Mesendoderm (in vitro differentiated cells): Measurements from ENCODE around the gene C16orf90.
A peak's percentile ranks its signal among the peaks of the same experiment; 100 is the strongest.

Source experiments
- DNase-seq: peaks from one replicate; pipeline ENCODE4 v3.0.0; 2013
- H2AK5ac ChIP-seq: 2 replicates; pipeline ENCODE4 v1.6.1; 2013; ENCODE audit warnings: low read length, inconsistent platforms
- H2BK120ac ChIP-seq: 2 replicates; pipeline ENCODE4 v1.6.1; 2013; ENCODE audit warnings: low read depth, mild to moderate bottlenecking, low read length, moderate library complexity, mixed read lengths
- H2BK15ac ChIP-seq: replicated peaks from 2 replicates; pipeline ENCODE4 v1.6.1; 2013; ENCODE audit warnings: low read depth, mild to moderate bottlenecking, moderate library complexity
- H2BK5ac ChIP-seq: 2 replicates; pipeline ENCODE4 v1.6.1; 2013; ENCODE audit warnings: low read length, inconsistent platforms
- H3K18ac ChIP-seq: 2 replicates; pipeline ENCODE4 v1.6.1; 2013; ENCODE audit warnings: mild to moderate bottlenecking, low read length, mixed read lengths
- H3K23ac ChIP-seq: one replicate; pipeline ENCODE4 v1.6.1; 2013; ENCODE audit warnings: low read length
- H3K27ac ChIP-seq: 2 replicates; pipeline ENCODE4 v1.5.1; 2013; ENCODE audit warnings: low read depth, mild to moderate bottlenecking, inconsistent platforms, low read length, moderate library complexity
- H3K27me3 ChIP-seq: 2 replicates; pipeline ENCODE4 v1.6.1; 2013; ENCODE audit warnings: low read length, control low read depth, mild to moderate bottlenecking, inconsistent platforms; ENCODE audit not compliant: insufficient read depth, poor library complexity
- H3K36me3 ChIP-seq: 2 replicates; pipeline ENCODE4 v1.6.1; 2013; ENCODE audit warnings: low read length, inconsistent platforms; ENCODE audit not compliant: control insufficient read depth, insufficient read depth
- H3K4ac ChIP-seq: one replicate; pipeline ENCODE4 v1.6.1; 2013; ENCODE audit warnings: low read depth, mild to moderate bottlenecking, low read length, moderate library complexity
- H3K4me1 ChIP-seq: 2 replicates; pipeline ENCODE4 v1.6.1; 2013; ENCODE audit warnings: low read depth, low read length, inconsistent platforms; ENCODE audit not compliant: control insufficient read depth
- H3K4me2 ChIP-seq: 2 replicates; pipeline ENCODE4 v1.6.1; 2013; ENCODE audit warnings: low read length
- H3K4me3 ChIP-seq: 2 replicates; pipeline ENCODE4 v1.5.1; 2013; ENCODE audit warnings: mild to moderate bottlenecking, low read length
- H3K56ac ChIP-seq: one replicate; pipeline ENCODE4 v1.6.1; 2013; ENCODE audit warnings: low read length
- H3K79me1 ChIP-seq: 2 replicates; pipeline ENCODE4 v1.6.1; 2013; ENCODE audit warnings: low read length, inconsistent platforms
- H3K79me2 ChIP-seq: 2 replicates; pipeline ENCODE4 v1.6.1; 2013; ENCODE audit warnings: mild to moderate bottlenecking, low read length; ENCODE audit not compliant: control insufficient read depth, insufficient read depth
- H3K9ac ChIP-seq: 2 replicates; pipeline ENCODE4 v1.6.1; 2013; ENCODE audit warnings: low read length, inconsistent platforms
- H4K5ac ChIP-seq: one replicate; pipeline ENCODE4 v1.6.1; 2013; ENCODE audit warnings: low read length
- H4K8ac ChIP-seq: one replicate; pipeline ENCODE4 v1.6.1; 2013; ENCODE audit warnings: low read depth, mild to moderate bottlenecking, control low read depth, low read length, moderate library complexity
- WGBS: extraction: QIAGEN DNeasy Blood & Tissue Kit; methylation state at CpG from one replicate; pipeline ENCODE4 v1.1.7; 2013; ENCODE audit warnings: low lambda C conversion rate, missing lambda C conversion rate; ENCODE audit not compliant: insufficient coverage; ENCODE audit errors: extremely low coverage; 5-methylcytosine and 5-hydroxymethylcytosine counted together

Gene C16orf90

DNA sequence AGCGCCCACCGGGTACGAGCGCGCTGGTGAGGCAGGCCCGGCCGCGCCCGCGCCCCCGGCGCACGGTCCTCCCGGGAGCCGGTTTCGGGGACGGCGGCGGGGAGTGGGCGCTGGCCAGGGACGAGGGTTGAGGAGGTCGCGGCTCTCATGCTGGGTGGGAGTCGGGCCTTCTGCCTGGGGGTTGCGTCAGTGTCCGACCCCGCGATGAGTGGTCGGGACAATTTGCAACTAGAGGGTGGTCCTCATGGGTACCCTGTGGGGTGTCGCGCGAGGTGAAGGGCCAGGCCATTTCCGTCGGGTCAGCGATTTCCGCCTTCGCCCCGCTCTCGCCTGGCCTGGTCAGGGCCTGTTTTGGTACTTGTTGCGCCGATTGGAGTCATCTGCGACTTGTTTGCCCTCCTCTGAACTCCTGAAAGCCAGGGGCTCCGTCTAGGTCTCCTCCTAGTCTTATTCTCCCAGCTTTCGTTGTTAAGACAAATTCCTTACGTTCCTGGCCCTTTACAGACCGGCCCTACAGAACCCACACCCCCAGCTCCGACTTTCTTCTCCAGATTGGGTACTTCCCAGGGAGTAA is 36.9 kb downstream of the C16orf90 start:
- Histone ChIP-seq H3K27ac (peak overlapping the region; percentile 93), H2AK5ac (no peak overlapping the region), H3K4me3 (peak overlapping the region; percentile 91), H3K9ac (peak overlapping the region; percentile 97), H2BK15ac (no peak overlapping the region), H3K56ac (peak overlapping the region; percentile 97), H4K8ac (no peak overlapping the region), H2BK120ac (no peak overlapping the region), H3K27me3 (no peaks in the 10 kb centered on the region), H3K4me1 (peaks cover 12% of the 10 kb centered on the region), H3K18ac (peak overlapping the region; percentile 90), H3K79me1 (peaks cover 14% of the 10 kb centered on the region), H4K5ac (peak overlapping the region; percentile 64), H3K23ac (peak overlapping the region; percentile 11), H2BK5ac (peak overlapping the region; percentile 64), H3K79me2 (peaks cover 46% of the 10 kb centered on the region), H3K36me3 (no peaks in the 10 kb centered on the region), H3K4ac (peak overlapping the region; percentile 81), H3K4me2 (peak overlapping the region; percentile 86)
- WGBS, result no CpG with 5 or more reads among the region's 47 CpGs
- DNase-seq, result peak; percentile 82

DNA sequence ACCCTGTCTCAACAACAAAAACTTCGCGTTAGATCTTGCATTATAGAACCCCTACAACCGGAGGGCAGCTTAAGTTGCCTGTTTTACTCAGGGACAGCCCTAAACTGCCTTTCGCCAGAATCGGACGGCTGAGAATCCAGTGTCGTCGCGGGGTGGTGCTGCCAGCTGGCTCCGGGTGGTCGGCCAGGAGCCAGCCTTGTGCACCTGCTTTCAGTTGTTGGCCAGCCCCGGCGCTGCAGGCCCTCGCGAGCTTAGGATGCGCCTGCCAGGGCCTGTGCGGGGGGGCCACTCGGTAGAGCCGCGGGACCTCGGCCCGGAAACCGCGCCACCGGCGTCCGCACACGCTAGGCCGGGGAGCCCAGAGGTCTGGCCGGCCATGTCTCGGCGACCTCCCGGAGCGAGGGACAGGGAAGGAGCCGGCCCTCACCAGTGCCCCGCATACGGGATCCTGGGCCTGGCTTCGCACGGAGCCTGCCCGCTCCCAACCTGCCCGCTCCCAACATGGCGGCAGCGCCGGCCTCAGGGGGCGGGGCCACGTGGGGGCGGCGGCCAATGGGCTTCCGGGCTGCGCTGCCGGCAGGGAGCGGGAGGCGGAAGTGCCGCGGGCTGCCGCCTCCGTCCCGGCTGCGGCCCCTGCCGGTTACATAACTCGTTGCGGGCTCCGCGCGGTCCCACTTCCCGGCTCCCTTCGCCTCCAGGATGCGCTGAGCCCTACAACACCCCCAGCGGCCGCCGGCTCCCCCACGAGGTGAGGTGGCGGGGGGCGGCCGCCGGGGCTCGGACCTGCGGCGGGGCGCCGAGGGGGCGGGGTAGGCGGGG is 37.6 kb downstream of the C16orf90 start:
- Histone ChIP-seq H3K4ac (peak overlapping the region; percentile 81), H3K18ac (peak overlapping the region; percentile 90), H3K56ac (peak overlapping the region; percentile 97), H3K27me3 (no peaks in the 10 kb centered on the region), H3K23ac (no peak overlapping the region), H3K79me2 (peaks cover 40% of the 10 kb centered on the region), H3K27ac (peak overlapping the region; percentile 93), H3K9ac (peak overlapping the region; percentile 97), H3K36me3 (no peaks in the 10 kb centered on the region), H3K4me2 (peak overlapping the region; percentile 27), H2BK15ac (no peak overlapping the region), H2AK5ac (no peak overlapping the region), H3K4me3 (peak overlapping the region; percentile 50), H4K5ac (no peak overlapping the region), H3K4me1 (peaks cover 12% of the 10 kb centered on the region), H4K8ac (no peak overlapping the region), H3K79me1 (peaks cover 13% of the 10 kb centered on the region), H2BK120ac (no peak overlapping the region), H2BK5ac (peak overlapping the region; percentile 81)
- no CpG with 5 or more reads among the region's 83 CpGs for WGBS
- peak; percentile 95 for DNase-seq

DNA sequence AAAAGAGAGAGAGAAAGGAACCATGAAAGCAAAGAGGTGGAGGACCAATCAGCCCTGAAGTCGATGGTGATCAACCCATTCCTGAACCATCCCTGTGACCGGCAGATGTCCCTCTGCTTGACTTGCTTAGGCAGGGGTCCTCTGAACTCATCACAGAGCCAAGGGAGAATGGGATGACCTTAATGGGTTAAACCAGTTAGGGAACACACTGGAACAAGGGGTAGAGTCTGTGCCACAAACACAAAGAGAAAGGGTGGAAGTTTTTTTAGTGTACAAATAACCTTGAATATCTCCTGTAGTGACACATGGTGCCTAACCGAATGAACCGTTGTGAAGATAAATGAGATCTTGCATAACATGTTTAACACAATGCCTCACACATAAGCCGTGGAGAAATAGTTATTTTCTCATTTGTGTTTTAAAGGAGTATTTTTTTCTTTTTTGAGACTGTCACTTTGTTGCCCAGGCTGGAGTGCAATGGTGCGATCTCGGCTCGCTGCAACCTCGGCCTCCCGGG is 40.6 kb downstream of the C16orf90 start:
- H3K79me1 ChIP-seq, result peaks cover 6% of the 10 kb centered on the region
- H3K9ac ChIP-seq, result no peak overlapping the region
- WGBS, result no CpG with 5 or more reads among the region's 10 CpGs
- no peak overlapping the region for H3K27ac ChIP-seq
- no peaks in the 10 kb centered on the region for H3K36me3 ChIP-seq
- no peak overlapping the region for H2BK15ac ChIP-seq
- H3K79me2 ChIP-seq, result peaks cover 14% of the 10 kb centered on the region
- no peak overlapping the region for H3K23ac ChIP-seq
- H2BK120ac ChIP-seq, result no peak overlapping the region
- H3K27me3 ChIP-seq, result no peaks in the 10 kb centered on the region
- H3K4me1 ChIP-seq, result peaks cover 6% of the 10 kb centered on the region
- no peak overlapping the region for H3K4me3 ChIP-seq
- H2BK5ac ChIP-seq, result no peak overlapping the region
- no peak overlapping the region for H3K18ac ChIP-seq
- H3K4ac ChIP-seq, result no peak overlapping the region
- H2AK5ac ChIP-seq, result no peak overlapping the region
- DNase-seq, result no peak
- H4K8ac ChIP-seq, result no peak overlapping the region
- no peak overlapping the region for H3K56ac ChIP-seq
- no peak overlapping the region for H3K4me2 ChIP-seq
- no peak overlapping the region for H4K5ac ChIP-seq

DNA sequence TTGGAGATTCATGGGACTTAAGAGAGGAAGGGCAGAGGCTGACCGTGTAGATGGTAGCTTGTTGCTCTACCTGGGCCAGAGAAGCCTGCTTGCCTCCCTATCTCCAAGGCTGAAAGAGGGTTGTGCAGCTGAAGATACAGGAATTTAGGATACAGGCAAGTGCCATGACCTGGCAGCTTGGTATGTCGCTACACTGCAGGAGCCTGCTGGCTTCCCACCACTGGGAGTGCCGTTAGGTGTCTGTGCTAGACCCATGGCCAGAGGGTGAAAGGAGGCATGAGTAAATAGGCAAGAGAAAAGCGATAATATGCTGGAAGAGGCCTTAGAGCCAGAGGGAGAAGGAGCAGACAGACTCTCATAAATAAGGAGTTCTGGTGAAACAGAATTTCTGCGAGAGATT is 41.2 kb downstream of the C16orf90 start:
- no CpG with 5 or more reads among the region's 5 CpGs for WGBS
- no peak overlapping the region for H3K27ac ChIP-seq
- no peak overlapping the region for H2BK5ac ChIP-seq

DNA sequence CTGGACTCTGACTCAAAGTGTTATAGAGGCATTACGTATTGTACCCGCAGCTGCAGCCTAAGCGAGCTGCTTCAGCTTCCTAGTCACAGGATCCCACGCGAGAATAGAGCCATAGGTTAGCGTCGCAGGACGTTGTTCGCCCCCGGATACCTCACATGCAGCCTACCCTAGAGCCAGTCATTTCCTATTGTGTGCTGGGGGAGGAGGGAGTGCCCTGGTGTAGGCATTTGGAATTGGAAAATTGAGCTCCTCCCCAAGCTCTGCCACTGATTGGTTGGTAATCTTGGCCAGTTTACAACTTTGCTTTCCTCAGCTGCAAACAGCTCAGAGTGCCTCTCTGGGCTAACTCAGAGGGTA is 51.3 kb downstream of the C16orf90 start:
- H2BK120ac ChIP-seq, result no peak overlapping the region
- no peak overlapping the region for H4K8ac ChIP-seq
- no peak overlapping the region for H3K27ac ChIP-seq
- no CpG with 5 or more reads among the region's 10 CpGs for WGBS
- peak overlapping the region; percentile 84 for H3K4me3 ChIP-seq
- H2AK5ac ChIP-seq, result no peak overlapping the region
- H2BK15ac ChIP-seq, result no peak overlapping the region
- no peak overlapping the region for H2BK5ac ChIP-seq
- H3K4ac ChIP-seq, result no peak overlapping the region
- H3K36me3 ChIP-seq, result peaks cover 2% of the 10 kb centered on the region
- H3K23ac ChIP-seq, result no peak overlapping the region
- H3K79me1 ChIP-seq, result peaks cover 3% of the 10 kb centered on the region
- no peak overlapping the region for H3K18ac ChIP-seq
- no peaks in the 10 kb centered on the region for H3K27me3 ChIP-seq
- peak overlapping the region; percentile 85 for H3K9ac ChIP-seq
- peak overlapping the region; percentile 65 for H3K4me2 ChIP-seq
- H3K4me1 ChIP-seq, result no peaks in the 10 kb centered on the region
- peaks cover 10% of the 10 kb centered on the region for H3K79me2 ChIP-seq
- DNase-seq, result peak; percentile 76
- no peak overlapping the region for H4K5ac ChIP-seq
- peak overlapping the region; percentile 93 for H3K56ac ChIP-seq

More for the DNA sequence above, 41.2 kb downstream of the C16orf90 start:
- Histone ChIP-seq H3K56ac (no peak overlapping the region), H3K23ac (no peak overlapping the region), H2BK120ac (no peak overlapping the region), H4K8ac (no peak overlapping the region), H3K4me2 (no peak overlapping the region), H3K18ac (no peak overlapping the region), H3K4me1 (peaks cover 4% of the 10 kb centered on the region), H3K36me3 (no peaks in the 10 kb centered on the region), H3K4ac (no peak overlapping the region), H3K27me3 (no peaks in the 10 kb centered on the region), H4K5ac (no peak overlapping the region), H3K79me1 (peaks cover 4% of the 10 kb centered on the region), H3K4me3 (no peak overlapping the region), H3K79me2 (peaks cover 9% of the 10 kb centered on the region), H3K9ac (no peak overlapping the region), H2AK5ac (no peak overlapping the region), H2BK15ac (no peak overlapping the region)
- peak; percentile 92 for DNase-seq
